HG03135 (cell line): ENCODE data around the gene MED6.

Experiments used
- ATAC-seq: cut with Tn5 transposase; IDR thresholded peaks from one replicate; pipeline ENCODE4 v1.9.1; 2021; ENCODE audit warnings: mild to moderate bottlenecking, moderate library complexity; ENCODE audit not compliant: unreplicated experiment

Gene MED6

DNA sequence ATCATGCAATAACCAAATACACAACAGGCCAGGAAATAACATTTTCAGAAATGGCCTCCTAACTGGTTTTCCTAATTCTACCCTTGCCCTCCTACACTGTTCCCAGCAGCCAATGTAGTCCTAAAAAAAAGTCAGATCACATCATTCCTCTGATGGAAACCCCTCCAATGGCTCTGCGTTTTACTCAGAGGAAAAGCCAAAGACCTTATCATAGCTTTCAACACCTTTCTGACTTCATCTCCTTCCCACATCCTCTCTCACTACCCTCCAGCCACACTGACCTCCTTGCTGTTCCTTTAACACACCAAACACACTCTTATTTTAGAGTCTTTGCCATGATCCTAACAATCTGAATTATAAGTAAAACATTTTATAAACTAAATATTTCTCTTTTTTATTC, 1.1 kb downstream of the MED6 start:
- no peak for ATAC-seq

DNA sequence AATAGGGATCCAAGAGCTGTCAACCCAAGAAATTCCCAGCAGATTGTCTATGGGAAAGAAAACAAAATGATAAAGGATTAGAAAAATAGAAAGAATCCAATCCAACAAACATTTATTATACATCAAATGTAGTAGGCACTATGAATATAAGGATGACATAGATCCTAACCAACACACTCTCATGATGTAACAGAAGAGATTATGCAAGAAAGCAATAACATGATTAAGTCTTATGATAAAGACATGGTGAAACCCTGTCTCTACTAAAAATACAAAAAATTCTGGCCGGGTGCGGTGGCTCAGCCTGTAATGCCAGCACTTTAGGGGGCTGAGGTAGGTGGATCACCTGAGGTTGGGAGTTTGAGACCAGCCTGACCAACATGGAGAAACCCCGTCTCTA, 2.7 kb downstream of the MED6 start:
- ATAC-seq = no peak

DNA sequence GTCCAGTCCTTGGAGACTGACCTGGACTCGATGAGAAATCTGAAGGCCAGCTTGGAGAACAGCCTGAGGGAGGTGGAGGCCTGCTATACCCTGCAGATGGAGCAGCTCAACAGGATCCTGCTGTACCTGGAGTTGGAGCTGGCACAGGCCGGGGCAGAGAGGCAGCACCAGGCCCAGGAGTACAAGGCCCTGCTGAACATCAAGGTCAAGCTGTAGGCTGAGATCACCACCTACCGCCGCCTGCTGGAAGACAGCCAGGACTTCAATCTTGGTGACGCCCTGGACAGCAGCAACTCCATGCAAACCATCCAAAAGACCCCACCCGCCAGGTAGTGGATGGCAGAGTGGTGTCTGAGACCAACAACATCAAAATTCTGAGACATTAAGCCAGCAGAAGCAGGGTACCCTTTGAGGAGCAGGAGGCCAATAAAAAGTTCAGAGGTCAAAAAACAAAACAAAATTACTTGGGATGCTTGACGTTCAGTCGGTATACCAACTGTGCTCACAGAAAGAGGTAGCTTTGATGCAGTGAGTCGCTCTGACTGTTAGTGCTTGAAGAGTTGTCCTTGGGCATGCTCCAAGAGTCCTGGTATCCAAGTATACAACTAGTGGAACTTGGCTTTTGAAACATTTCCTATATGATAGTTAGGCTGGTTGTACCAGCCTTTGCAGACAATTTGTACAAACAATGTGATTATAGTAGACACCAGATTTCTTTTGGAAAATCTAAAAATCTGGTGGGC, 4.8 kb downstream of the MED6 start:
- no peak for ATAC-seq

DNA sequence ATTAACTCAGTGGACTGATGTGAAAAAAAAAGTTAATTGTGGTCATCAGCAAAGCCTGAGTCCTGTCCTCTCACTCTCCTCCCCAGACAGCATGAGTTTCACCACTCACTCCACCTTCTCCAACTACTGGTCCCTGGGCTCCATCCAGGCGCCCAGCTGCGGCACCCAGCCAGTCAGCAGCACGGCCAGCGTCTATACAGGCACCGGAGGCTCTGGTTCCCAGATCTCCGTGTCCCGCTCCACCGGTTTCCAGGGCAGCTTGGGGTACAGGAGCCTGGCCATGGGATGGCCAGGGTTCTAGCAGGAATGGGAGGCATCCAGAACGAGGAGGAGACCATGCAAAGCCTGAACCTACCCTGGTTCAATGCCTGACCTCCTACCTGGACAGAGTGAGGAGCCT, 6.0 kb downstream of the MED6 start:
- ATAC-seq = no peak

DNA sequence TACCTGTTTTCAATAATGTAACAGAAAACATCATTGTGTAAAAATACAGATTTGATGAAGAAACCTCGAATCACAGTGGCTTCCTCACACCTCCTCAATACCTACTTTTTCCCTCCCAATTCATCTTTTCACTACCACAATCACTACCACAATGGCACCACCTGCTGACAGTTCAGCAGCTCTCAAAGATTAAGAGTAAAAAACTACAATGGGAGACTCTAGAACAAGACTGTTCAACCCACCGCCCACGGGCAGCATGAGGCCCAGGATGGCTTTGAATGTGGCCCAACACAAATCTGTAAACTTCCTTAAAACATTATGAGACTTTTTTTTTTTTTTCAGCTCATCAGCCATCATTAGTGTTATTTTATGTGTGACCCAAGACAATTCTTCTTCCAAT, 15.2 kb downstream of the MED6 start:
- no peak for ATAC-seq

DNA sequence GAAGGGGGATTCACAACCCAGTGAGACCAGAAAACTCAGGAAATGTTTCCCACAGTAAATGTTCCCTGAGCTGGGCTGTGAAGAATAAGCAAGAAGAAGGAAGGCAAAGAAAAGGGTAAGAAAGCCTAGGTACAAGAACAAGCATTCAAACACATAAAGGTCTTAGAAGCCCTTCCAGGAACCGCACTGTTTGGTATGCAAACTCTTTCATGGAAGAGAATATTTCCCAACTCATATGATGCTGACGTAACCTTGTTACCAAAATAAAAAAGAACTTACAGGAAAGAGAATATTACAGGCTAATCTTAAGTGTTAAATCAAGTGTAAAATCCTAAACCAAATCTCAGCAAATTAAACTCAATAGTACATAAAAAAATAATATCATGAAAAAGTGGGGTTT, 23.6 kb downstream of the MED6 start:
- ATAC-seq = no peak

DNA sequence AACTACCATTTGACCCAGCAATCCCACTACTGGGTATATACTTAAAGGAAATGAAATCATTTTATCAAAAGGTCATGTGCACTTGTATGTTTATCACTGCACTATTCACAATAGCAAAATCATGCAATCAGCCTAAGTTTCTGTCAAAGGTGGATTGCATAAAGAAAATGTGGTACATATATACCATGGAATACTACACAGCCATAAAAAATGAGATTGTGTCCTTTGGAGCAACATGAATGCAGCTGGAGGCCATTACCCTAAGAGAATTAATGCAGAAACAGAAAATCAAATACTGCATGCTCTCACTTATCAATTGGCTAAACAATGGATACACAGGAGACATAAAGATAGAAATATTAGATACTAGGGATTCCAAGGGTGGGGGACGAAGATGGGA, 27.4 kb downstream of the MED6 start:
- no peak for ATAC-seq

DNA sequence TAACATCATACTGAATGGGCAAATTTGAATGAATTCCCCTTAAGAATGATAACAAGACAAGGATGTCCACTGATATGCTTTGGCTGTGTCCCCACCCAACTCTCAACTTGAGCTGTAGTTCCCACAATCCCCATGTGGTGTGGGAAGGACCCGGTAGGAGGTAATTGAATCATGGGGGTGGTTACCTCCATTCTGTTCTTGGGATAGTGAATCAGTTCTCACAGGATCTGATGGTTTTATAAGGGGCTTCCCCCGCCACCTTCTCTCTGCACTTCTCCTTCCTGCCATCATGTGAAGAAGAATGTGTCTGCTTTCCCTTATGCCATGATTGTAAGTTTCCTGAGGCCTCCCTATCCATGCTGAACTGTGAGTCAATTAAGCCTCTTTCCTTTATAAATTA, 29.3 kb downstream of the MED6 start:
- no peak for ATAC-seq

DNA sequence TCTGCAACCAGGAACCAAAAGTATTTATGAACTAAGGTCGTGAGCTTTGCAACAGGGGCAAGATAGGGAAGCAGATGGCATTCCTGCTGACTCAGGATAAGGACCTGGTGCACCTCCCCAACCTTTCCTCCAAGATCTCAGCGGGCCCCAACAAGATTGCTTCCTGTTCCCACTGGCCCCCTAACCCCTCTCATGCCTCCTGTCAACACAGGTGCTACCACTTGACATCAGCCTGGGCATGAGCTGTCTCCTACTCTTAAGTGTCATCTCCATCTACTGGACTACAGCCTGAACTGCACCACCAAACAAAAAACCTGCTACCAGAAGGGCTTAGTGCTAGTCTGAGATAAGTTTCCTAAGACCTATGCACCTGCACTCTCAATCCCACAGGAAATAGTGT, 32.7 kb downstream of the MED6 start:
- no peak for ATAC-seq

DNA sequence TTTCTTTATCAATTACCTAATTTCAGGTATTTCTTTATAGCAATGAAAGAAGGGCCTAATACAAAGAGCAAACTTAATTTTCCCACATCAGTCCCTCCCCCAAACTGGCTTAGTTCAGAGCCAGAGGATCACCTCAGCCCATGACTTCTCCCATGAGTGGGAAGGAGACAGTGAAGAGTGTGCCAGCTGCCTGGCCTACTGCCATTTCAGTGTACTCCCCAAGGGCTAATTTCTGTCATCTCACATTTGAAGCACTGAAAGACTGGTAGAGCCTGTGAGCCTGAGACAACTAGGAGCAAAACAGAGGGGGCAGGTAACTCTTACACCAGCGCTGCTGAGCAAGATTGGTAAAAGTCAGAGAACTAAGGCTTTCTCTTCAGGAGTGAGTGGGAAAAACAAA, 36.6 kb downstream of the MED6 start:
- no peak for ATAC-seq

DNA sequence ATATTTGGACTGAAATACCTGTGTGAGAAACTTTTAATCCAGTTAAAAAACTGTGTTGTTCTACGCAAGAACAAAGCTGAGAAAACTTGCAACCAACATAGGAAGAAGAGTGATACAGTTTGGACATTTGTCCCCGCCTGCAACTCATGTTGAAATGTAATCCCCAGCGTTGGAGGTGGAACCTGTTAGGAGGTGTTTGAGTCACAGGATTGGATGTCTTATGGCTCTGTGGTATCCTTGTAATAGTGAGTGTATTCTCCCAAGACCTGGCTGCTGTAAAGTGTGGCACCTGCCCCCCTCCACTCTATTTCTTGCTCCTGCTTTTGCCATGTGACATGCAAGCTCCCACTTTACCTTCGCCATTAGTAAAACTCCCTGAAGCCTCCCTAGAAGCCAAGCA, 37.0 kb downstream of the MED6 start:
- no peak for ATAC-seq

DNA sequence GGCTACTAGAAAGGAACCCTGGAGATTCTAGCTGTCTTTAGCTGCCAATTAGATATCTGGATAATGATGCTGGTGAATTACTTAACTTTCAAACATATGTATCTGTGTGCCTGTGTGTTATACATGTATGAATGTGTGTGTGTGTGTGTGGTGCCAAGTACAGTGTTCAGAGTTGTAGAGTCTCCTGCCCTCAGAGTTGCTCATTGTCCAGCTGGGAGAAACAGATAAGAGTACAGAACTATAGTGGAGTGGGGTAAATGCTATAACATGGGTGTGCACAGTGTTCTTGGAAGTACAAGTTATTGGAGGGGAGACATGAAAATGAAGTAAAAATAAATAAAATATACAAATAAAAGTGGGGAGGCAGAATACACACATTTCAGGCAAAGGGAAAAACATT, 42.1 kb downstream of the MED6 start:
- ATAC-seq = no peak

DNA sequence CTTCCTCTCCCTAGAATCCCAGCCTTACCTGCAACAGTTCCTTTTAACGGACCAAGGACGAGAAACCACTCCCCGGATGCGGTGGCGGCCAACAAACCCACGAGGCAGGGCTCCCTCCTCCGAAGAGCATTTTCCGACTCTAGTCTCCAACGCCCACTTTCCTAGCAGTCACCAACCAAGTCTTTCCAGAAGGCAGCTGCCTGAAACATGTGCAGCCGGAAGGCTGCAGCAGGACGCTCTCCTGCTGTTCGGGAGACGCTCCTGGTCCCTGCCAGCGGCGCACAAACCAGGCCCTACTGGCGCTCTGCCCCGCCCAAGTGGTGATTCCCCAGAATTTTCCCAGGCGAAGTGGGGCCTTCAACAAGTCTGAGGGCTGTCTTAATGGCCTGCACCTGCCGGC, 44.6 kb downstream of the MED6 start:
- no peak for ATAC-seq

DNA sequence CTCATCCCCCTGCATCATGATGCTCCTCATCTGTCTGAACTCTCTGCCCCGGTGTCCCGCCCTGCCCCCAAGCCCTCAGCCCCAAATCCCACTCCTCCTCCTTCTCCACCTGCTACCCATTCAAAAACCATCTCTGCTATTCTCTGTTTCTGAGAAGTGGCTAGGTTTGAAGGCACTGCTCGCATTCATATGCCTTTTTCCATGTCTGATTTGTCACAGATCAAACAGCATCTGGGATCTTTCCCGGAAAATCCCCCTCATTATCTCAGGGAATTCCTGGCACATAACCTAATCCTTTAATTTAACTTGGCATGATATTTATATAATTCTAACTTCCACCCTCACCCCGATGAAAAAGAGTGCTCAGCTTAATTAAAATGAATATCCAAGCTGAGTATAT, 62.4 kb downstream of the MED6 start:
- ATAC-seq = no peak

DNA sequence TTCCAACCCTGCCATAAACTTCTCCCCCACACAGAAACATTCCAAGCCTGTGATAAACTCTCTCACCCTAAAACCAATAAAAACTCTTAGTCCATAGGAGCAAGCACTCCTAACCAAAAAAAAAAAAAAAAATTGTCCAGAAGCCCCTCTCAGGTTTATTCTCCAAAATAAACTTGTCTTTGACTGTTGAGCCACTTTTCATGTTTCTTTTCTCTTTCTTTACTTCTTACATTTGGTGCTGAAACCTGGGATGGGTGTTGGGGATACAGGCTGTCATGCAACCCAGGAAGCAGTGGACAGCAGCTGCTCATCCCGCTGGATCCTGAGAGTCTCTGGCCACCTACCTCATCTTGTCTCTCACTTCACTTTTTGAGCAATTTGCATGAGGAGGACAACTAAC, 63.6 kb downstream of the MED6 start:
- no peak for ATAC-seq

DNA sequence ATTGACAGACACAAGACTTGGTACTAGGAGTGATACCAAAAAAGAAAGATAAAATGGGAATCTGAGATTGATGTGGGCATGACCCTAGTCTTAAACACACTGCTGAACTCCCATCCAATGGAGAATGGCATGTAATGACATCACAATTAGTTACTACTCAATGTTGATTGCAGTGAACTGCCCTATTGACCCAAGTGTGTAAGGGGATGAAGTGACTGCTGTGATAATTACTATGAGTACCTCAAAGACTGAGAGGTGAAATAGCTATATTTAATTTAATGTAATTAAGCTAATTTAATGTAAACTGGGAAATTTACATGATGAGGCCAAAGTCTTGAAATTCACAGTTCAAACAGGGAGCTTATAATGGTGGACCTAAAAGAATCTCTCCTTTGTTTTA, 65.6 kb downstream of the MED6 start, which contains the start of gene ADAM20:
ADAM20 (minus strand) TSS at position 101 of the 400 bp plus-strand sequence. CDS start 10,247 bp downstream, outside the sequence.
- no peak for ATAC-seq
